Measurements from ENCODE around the gene ABCA4. TPM values are rescaled to one million over a fixed set of nuclear protein-coding genes. Genes with fewer than 3 reads are reported as not detected.

ABCA4 gene
- total and polyA plus RNA-seq, 2 donors (not counting 3 experiments of a cell fraction or from before 2014, with no cell fraction given) = 2.3 to 4.9 TPM

- Histone ChIP-seq H4K20me1 (replicated peaks; ENCODE audit: control insufficient read depth, extremely low read depth, insufficient read depth, low read length) (no peaks in the 10 kb centered on the region), H3K4me1 (ENCODE audit: control insufficient read depth, extremely low read depth, insufficient read depth, low read length) (peaks cover 9% of the 10 kb centered on the region), H3K36me3 (ENCODE audit: control insufficient read depth in 2 of 2, extremely low read depth in 1 of 2, insufficient read depth in 2 of 2, low read length in 2 of 2) (no peaks in the 10 kb centered on the region), H3K4me3 (replicated peaks in 1 of 3; ENCODE audit: insufficient read depth in 1 of 3, low read depth in 1 of 3, low read length in 3 of 3) (no peak overlapping the region), H2AFZ (ENCODE audit: low read depth, low read length) (no peak overlapping the region), H3K4me2 (ENCODE audit: insufficient read depth, low read length) (no peak overlapping the region), H3K9me3 (replicated peaks; ENCODE audit: control insufficient read depth, insufficient read depth, low read length) (no peaks in the 10 kb centered on the region), H3K9ac (replicated peaks; ENCODE audit: extremely low read depth, insufficient read depth, low read length) (no peak overlapping the region), H3K27ac (ENCODE audit: insufficient read depth, low read depth, low read length) (no peak overlapping the region), H3K9me1 (replicated peaks; ENCODE audit: control insufficient read depth, extremely low read depth, insufficient read depth, low read length) (no peaks in the 10 kb centered on the region), H3K27me3 (ENCODE audit: control insufficient read depth in 2 of 2, insufficient read depth in 2 of 2, low read length in 2 of 2) (no peaks in the 10 kb centered on the region), H3K79me2 (ENCODE audit: control insufficient read depth, insufficient read depth, low read length) (no peaks in the 10 kb centered on the region)
- TF ChIP-seq CTCF (IDR thresholded peaks at IDR 0.05; ENCODE audit: extremely low read depth in 1 of 2, insufficient read depth in 1 of 2, low read depth in 1 of 2, low read length in 2 of 2) (no peak), POLR2AphosphoS5 (IDR thresholded peaks at IDR 0.05; ENCODE audit: insufficient read depth, low read depth, low read length) (no peak), POLR2A (IDR thresholded peaks at IDR 0.05; ENCODE audit: low read depth, low read length) (no peak), GATA2 (IDR thresholded peaks at IDR 0.05; ENCODE audit: insufficient read depth, insufficient read length, low read depth, low read length) (no peak), MAX (IDR thresholded peaks at IDR 0.05; ENCODE audit: insufficient read depth, insufficient read length) (no peak), EZH2 (IDR thresholded peaks at IDR 0.05; ENCODE audit: borderline replicate concordance, low read depth, low read length, severe bottlenecking) (no peak), FOS (IDR thresholded peaks at IDR 0.05; ENCODE audit: borderline replicate concordance, insufficient read depth, low read length) (no peak)
- FAIRE-seq = no peak
- intact Hi-C loops (cut with micrococcal nuclease) (no loop called here), dilution Hi-C loops (cut with MboI; ENCODE audit: extremely low pct_ligation_motif_present, low sequenced_read_pairs) (no loop called here)
- no TSS peak for BruUV-seq (replicated peaks)
- ChIA-PET CTCF (interaction anchor here (1.2 to 1.7 kb wide), 3 partner anchors 8 to 41 kb away, joined by 3 to 5 read pairs (median 3); no protein-coding TSS in a partner anchor), POLR2A (no interaction called here)
- DNase-seq (ENCODE audit: low read depth, low spot score) = no peak
These were observed 16.7 kb downstream of the ABCA4 start for GRCh38 chr1:94104127-94104684.

Data from endothelial cell of umbilical vein (primary cell).